Muscle of arm (tissue), 12 donors: ENCODE results near the gene ETDB. TPM values are rescaled to one million over a fixed set of nuclear protein-coding genes. Genes with fewer than 3 reads are reported as not detected.

Source experiments
- polyA plus RNA-seq, 12 donors: library from polyadenylated mRNA; unstranded; fragments of 120-200 nt; gene quantifications; one replicate each; pipeline ENCODE4 v1.2.1, GENCODE V29; 2013; ENCODE audit not compliant: insufficient read length in 12 of 12

The ETDB gene
- polyA plus RNA-seq, 12 donors, result 0.33 to 0.48 TPM; not detected in 10

Other genes starting within 250 kb of the ETDB start
- 10 to 100 TPM in 11 of 12 donors, not detected in 1; 19.3 to 50.4 (median 43.0) TPM for gene MOSPD1, start 205.3 kb downstream of the ETDB start, polyA plus RNA-seq
- gene SMIM10, start 129.5 kb downstream of the ETDB start, polyA plus RNA-seq, result 10 to 100 TPM in 10 of 12 donors, not detected in 2; 12.1 to 16.1 (median 14.4) TPM
- gene RTL8B, start 98.0 kb downstream of the ETDB start, polyA plus RNA-seq, result 10 to 100 TPM in 11 of 12 donors, not detected in 1; 27.5 to 43.8 (median 37.3) TPM
- 100 to 1,000 TPM in 11 of 12 donors, not detected in 1; 285 to 493 (median 451) TPM for gene RTL8C, start 88.2 kb downstream of the ETDB start, polyA plus RNA-seq
- gene RTL8A, start 68.4 kb downstream of the ETDB start, polyA plus RNA-seq, result 10 to 100 TPM in 11 of 12 donors, not detected in 1; 59.6 to 88.2 (median 70.6) TPM
- 1 to 10 TPM in 10 of 12 donors, not detected in 2; 1.1 to 9.4 (median 6.9) TPM for gene SMIM10L2B, start 21.8 kb downstream of the ETDB start, polyA plus RNA-seq
- gene CT55, start 50.9 kb upstream of the ETDB start, polyA plus RNA-seq, result under 1 TPM in 8 of 12 donors, not detected in 4; 0.15 to 0.73 (median 0.37) TPM
- gene ETDA, start 131.5 kb upstream of the ETDB start, polyA plus RNA-seq, result under 1 TPM in 3 of 12 donors, not detected in 9; 0.20 to 0.41 (median 0.32) TPM
- gene ETDC, start 189.0 kb upstream of the ETDB start, polyA plus RNA-seq, result not detected
- 10 to 100 TPM in 7 of 12 donors, 1 to 10 TPM in 4, not detected in 1; 9.3 to 16.8 (median 12.7) TPM for gene ZNF75D, start 223.6 kb upstream of the ETDB start, polyA plus RNA-seq
- gene ZNF449, start 224.3 kb upstream of the ETDB start, polyA plus RNA-seq, result 10 to 100 TPM in 10 of 12 donors, 1 to 10 TPM in 1, not detected in 1; 9.2 to 19.2 (median 14.1) TPM